ENCODE data around the gene NBPF15.
"Not testable (repeated sequence)": the region's sequence is repeated elsewhere in the genome, so short reads cannot be mapped to it uniquely, and the experiment has no call there.

Gene NBPF15, protein sequence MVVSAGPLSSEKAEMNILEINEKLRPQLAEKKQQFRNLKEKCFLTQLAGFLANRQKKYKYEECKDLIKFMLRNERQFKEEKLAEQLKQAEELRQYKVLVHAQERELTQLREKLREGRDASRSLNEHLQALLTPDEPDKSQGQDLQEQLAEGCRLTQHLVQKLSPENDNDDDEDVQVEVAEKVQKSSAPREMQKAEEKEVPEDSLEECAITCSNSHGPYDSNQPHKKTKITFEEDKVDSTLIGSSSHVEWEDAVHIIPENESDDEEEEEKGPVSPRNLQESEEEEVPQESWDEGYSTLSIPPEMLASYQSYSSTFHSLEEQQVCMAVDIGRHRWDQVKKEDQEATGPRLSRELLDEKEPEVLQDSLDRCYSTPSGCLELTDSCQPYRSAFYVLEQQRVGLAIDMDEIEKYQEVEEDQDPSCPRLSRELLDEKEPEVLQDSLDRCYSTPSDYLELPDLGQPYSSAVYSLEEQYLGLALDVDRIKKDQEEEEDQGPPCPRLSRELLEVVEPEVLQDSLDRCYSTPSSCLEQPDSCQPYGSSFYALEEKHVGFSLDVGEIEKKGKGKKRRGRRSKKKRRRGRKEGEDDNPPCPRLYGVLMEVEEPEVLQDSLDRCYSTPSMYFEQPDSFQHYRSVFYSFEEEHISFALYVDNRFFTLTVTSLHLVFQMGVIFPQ

DNA sequence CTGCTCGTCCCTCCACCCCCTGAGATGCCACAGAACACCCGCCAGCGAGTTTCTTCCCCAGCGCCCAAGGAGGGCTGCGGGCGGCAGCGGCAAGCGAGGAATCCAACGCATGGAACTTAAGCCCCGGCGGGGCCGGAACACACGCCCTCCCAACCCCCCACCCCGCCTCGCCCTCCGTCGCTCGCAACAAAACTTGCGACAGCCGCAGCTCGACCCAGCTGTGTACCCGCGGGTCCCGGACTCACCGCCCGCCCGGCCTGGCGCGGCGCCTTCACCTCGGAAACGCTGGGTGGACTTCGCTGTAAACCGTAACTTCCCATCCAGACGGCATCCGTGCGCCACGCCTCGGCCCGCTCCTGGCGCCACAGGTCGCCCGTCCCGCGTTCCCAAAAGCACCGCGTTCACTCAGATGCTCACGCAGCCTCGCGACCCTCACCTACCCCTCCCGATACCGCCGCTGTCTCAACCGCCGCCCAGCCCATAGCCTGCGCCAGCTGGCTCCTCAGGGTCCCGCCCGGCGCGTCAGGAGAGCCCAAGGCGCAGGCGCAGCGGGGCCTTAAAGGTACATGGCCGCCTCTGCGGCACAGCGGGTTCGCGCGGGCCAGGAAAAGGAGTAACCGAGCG is at the start of gene NBPF15:
NBPF15 (minus strand) TSS at position 534 of the 624 bp plus-strand sequence. CDS start 21,666 bp downstream, outside the sequence.
- in situ Hi-C loops (cut with MboI; ENCODE audit: low sequenced_read_pairs) = not testable (repeated sequence)

GRCh38 chr1:144496429-144496828 is 35.0 kb upstream of the NBPF15 start:
- in situ Hi-C loops (cut with MboI; ENCODE audit: low sequenced_read_pairs) = not testable (repeated sequence)

- in situ Hi-C loops (cut with MboI; ENCODE audit: low sequenced_read_pairs) = not testable (repeated sequence)
These were observed 32.7 kb upstream of the NBPF15 start for GRCh38 chr1:144494130-144494529.

DNA sequence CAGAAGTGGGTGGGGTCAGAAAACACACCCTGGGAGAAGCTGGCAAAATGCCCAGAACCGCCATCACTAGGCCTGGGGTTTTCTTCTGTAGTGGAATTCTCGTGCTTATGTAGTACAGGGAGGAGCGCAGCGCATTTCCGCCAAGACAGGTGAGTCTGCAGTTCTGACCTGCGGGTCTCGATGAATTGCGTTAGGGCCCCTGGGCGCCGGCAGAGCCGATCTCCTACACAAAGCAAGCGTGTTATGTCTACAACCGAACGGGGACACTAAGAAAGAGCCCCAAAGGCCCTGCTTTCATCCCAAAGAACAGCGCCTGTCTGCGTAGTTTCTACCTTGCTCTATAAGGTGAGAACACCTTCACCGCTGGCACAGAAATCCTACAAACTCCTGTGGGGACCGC is 28.9 kb upstream of the NBPF15 start:
- in situ Hi-C loops (cut with MboI; ENCODE audit: low sequenced_read_pairs) = not testable (repeated sequence)

DNA sequence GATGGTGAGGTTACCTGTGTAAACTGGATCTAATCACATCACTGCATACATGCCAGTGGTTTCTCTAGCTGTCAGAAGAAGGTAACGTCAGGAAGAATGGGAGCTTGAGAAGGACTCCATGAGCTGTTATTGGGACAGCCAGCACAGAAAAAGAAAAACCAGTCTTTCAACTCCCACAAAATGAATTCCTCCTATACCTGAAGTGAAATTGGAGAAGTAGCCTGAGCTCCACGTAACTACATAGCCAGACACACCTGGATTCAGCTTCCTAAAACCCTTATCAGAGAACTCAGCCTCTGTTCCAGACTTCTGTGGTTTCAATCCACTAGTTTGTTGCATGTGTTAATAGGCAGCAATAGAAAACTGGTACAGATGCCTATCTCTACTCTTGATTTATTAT is 25.5 kb upstream of the NBPF15 start:
- in situ Hi-C loops (cut with MboI; ENCODE audit: low sequenced_read_pairs) = not testable (repeated sequence)

DNA sequence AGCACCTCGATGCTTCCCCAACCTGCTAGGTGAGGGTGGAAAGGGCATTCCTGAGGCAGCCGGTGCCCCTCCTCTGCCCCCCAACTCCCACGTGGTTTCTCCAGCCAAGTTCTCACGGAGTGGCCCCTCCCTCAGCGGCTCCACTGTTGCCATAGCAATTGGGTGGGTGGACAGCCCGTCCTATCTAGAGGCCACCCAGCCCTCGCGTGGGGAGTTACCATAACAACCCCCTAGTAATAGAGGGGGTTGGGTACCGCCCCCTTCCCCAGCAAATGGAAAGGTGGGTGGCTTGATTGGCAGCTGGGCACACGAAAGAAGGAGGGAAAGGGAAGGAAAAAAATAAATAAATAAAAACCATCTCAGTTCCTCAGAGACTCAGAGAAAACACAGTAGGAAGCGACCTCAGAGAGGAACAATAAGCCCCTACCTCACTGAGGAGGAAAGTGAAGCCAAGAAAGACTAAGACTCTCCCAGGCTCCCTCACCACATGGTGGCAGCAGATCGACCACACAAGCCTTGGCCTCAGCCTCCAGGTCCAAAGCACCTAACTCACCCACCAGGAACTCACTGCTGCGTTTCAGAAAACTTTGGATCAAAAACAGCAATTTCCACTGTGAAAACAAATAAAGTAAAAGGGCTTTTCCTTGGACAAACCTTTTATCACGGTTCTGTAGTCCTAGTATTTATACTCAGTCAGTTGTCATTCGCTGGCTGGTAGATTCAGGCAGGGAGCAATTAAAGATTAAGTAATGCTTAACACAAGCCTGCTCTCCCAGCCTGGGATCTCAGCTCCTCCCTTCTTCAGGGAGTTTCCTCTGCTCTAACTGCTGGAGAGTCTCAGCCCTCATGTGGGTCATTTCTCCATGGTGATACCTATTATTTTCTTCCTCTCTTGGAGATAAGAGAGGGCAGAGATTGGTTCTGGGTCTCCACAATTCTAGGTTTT is 23.9 kb upstream of the NBPF15 start:
- in situ Hi-C loops (cut with MboI; ENCODE audit: low sequenced_read_pairs) = not testable (repeated sequence)

- in situ Hi-C loops (cut with MboI; ENCODE audit: low sequenced_read_pairs) = not testable (repeated sequence)
These were observed 12.4 kb upstream of the NBPF15 start for GRCh38 chr1:144473897-144474296.

GRCh38 chr1:144471434-144471833 is 10.0 kb upstream of the NBPF15 start:
- in situ Hi-C loops (cut with MboI; ENCODE audit: low sequenced_read_pairs) = not testable (repeated sequence)

DNA sequence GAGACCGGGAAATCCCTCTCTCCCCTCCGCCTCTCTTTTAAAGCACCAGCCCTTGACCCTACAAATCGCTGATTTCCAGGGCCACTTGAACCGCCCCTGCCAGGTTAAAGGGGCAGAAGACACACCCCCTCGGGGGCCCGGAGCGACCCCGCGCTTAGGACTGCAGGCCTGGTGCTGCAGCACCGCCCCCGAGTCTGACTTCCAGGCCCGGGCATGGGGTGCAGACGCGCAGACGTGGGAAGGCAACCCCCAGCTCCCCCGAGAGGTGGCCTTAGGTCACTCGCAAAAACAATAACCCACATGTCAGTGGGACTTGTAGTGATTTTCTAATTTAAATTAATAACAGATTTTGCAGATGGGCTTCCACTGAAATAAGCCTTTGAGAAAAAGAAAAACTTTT is 309 bp upstream of the NBPF15 start:
- in situ Hi-C loops (cut with MboI; ENCODE audit: low sequenced_read_pairs) = not testable (repeated sequence)

DNA sequence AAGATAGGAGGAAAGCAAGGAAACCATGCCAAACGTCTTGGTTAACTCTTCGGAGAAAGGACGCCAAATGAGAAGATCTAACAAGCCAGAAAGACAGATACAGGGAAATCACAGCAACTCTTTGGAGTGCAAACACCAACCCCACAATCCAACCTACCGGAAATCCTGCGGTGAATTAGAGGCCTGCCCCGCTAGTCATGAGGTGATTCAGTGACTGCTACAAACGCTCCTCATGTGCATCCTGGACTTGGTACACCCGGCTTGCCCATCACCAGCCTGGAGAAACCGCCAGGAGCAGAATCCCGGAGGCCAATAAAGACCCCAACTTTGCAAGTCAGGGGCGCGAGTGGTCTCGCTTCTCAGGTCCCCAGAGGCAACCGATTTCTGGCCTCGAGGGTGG is 783 bp downstream of the NBPF15 start:
- in situ Hi-C loops (cut with MboI; ENCODE audit: low sequenced_read_pairs) = not testable (repeated sequence)

- in situ Hi-C loops (cut with MboI; ENCODE audit: low sequenced_read_pairs) = not testable (repeated sequence)
These were observed 19.1 kb downstream of the NBPF15 start for GRCh38 chr1:144442402-144442801.

DNA sequence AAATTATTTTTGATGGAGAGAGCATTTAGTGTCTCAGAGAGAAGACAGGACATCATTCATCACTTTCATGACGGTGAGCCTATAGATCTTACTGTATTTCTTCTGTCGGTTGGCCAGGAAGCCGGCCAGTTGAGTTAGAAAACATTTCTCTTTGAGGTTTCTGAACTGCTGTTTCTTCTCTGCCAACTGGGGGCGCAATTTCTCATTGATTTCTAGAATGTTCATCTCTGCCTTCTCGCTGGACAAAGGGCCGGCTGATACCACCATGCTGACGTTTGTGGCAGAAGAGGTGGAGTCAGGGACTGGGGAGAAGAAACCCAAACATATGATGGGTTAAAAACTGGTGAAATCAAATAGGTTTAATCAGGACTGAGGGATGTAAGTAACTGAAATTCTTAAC is 21.7 kb downstream of the NBPF15 start:
- in situ Hi-C loops (cut with MboI; ENCODE audit: low sequenced_read_pairs) = not testable (repeated sequence)

GRCh38 chr1:144418891-144419694 is 42.4 kb downstream of the NBPF15 start:
- in situ Hi-C loops (cut with MboI; ENCODE audit: low sequenced_read_pairs) = not testable (repeated sequence)

DNA sequence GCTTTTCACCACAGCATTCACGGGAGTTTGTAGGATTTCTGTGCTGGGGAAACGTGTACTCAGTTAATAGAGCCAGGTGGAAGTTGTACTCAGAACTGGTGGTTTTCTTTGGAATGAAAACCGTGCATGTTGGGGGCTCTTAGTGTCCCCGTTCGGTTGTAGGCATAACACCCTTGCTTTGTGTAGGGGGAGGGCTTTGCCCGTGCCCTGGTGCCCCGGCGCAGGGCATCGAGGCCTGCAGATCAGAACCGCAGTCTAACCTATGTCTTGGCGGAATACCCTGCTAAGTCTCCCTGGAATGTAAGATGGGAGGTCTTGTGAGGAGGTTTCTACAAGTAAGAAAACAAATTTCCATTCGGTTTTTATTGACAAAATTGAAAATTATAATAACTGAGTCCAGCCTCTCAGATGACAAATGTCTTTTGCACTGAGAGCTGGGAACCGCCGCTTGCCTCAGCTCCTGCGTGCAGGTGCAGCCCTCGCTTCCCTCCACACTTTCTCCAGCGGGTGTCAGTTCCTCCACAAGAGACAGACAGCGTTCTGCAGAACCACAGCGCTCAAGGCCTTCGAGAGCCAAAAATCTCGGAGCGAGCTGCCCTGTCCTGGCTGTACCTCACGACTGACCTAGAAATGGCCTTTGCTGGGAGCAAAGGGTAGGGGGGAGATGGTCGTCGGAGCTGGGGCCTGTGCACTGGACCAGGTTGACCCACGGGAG is 47.9 kb downstream of the NBPF15 start:
- in situ Hi-C loops (cut with MboI; ENCODE audit: low sequenced_read_pairs) = not testable (repeated sequence)

GRCh38 chr1:144412491-144413403 is 48.7 kb downstream of the NBPF15 start:
- in situ Hi-C loops (cut with MboI; ENCODE audit: low sequenced_read_pairs) = not testable (repeated sequence)

DNA sequence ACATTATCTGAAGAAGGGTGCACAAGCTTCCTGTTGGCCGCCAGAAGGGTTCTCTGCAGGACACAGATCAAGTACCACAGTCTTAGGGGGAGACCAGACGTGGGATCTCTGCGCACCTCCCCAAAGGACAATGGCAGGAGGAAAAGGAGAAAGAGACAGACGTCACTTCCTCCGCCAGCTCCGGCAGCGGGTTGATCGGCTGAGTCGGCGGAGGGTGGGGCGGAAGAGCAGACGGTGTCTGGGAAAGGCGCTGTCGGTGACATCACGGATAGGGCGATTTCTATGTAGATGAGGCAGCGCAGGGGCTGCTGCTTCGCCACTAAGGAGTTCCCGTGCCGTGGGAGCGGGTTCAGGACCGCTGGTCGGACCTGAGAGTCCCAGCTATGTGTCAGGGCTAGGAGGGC is 49.4 kb downstream of the NBPF15 start:
- in situ Hi-C loops (cut with MboI; ENCODE audit: low sequenced_read_pairs) = not testable (repeated sequence)

DNA sequence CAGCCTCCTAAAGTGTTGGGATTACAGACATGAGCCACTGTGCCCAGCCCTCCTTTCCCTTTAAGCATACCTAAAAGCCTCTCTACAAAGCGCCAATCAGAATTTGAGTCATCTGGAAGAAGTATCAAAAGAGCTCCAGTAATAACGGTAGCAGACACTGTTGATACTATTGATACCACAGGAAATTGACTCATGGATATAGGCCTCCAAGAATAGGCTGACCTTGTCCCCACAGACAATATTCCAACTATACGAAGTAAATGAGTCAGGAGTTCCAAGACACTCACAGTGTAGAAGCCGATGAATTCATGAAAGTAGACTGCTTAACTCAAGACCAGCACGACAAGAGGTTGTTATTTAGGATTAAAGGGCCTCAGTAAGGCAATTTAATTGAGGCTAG is 58.7 kb downstream of the NBPF15 start:
- in situ Hi-C loops (cut with MboI; ENCODE audit: low sequenced_read_pairs) = not testable (repeated sequence)

- in situ Hi-C loops (cut with MboI; ENCODE audit: low sequenced_read_pairs) = not testable (repeated sequence)
These were observed 89.8 kb downstream of the NBPF15 start for GRCh38 chr1:144371651-144372050.
